HG02642 (cell line): Measurements from ENCODE around the gene SERPINA6.
"Not testable (repeated sequence)": the region's sequence is repeated elsewhere in the genome, so short reads cannot be mapped to it uniquely, and the experiment has no call there.

Source experiments
- ATAC-seq: cut with Tn5 transposase; IDR thresholded peaks from one replicate; pipeline ENCODE4 v1.9.1; 2021; ENCODE audit warnings: mild to moderate bottlenecking; ENCODE audit not compliant: unreplicated experiment, poor library complexity

SERPINA6 gene

GRCh38 chr14:94295360-94296180 lies 27.6 kb downstream of the SERPINA6 start:
- ATAC-seq, result no peak

GRCh38 chr14:94293578-94293924 lies 29.6 kb downstream of the SERPINA6 start:
- ATAC-seq, result no peak

GRCh38 chr14:94292872-94293577 lies 30.1 kb downstream of the SERPINA6 start, which contains the start of gene SERPINA10:
TSS of gene SERPINA10 (minus strand) at chr14:94293268. CDS start at chr14:94290593, 2,675 bp downstream.
- no peak for ATAC-seq

GRCh38 chr14:94292526-94292871 lies 30.6 kb downstream of the SERPINA6 start:
- no peak for ATAC-seq

- ATAC-seq, result no peak
Observed at GRCh38 chr14:94291906-94292525, 31.1 kb downstream of the SERPINA6 start.

GRCh38 chr14:94291159-94291905 lies 31.8 kb downstream of the SERPINA6 start:
- no peak for ATAC-seq

GRCh38 chr14:94290197-94290596 lies 32.9 kb downstream of the SERPINA6 start:
- ATAC-seq, result no peak

GRCh38 chr14:94288610-94289465 lies 34.3 kb downstream of the SERPINA6 start:
- no peak for ATAC-seq

- no peak for ATAC-seq
Observed at GRCh38 chr14:94285158-94285557, 38.0 kb downstream of the SERPINA6 start.

GRCh38 chr14:94284221-94284620 lies 38.9 kb downstream of the SERPINA6 start:
- ATAC-seq, result no peak

- no peak for ATAC-seq
Observed at GRCh38 chr14:94282991-94283723, 40.0 kb downstream of the SERPINA6 start.

- no peak for ATAC-seq
Observed at GRCh38 chr14:94278731-94279130, 44.4 kb downstream of the SERPINA6 start.

- not testable (repeated sequence) for ATAC-seq
Observed at GRCh38 chr14:94276898-94277561, 46.1 kb downstream of the SERPINA6 start.

- no peak for ATAC-seq
Observed at GRCh38 chr14:94269156-94269555, 54.0 kb downstream of the SERPINA6 start.

- not testable (repeated sequence) for ATAC-seq
Observed at GRCh38 chr14:94268582-94268981, 54.6 kb downstream of the SERPINA6 start.

- ATAC-seq, result no peak
Observed at GRCh38 chr14:94267352-94267751, 55.8 kb downstream of the SERPINA6 start.

- not testable (repeated sequence) for ATAC-seq
Observed at GRCh38 chr14:94264195-94264594, 58.9 kb downstream of the SERPINA6 start.
